Stomach (tissue), 9 donors: ENCODE results near the gene MRC2. TPM values are rescaled to one million over a fixed set of nuclear protein-coding genes. Genes with fewer than 3 reads are reported as not detected.

Experiments used
- DNase-seq, 2 donors: peaks; one replicate each; pipeline versions ENCODE4 v3.0.0 to v3.0.0-alpha.2; 2013 to 2019
- H3K27ac ChIP-seq, 5 donors: fragments of 200-600 bp in 4 of 5; sonication (generic) in 4 of 5; one replicate each; pipeline ENCODE4 v1.5.1; 2013 to 2019; ENCODE audit warnings: mild to moderate bottlenecking in 1 of 5, moderate library complexity in 1 of 5
- H3K27me3 ChIP-seq, 3 donors: fragments of 200-600 bp; sonication (generic); one replicate each; pipeline ENCODE4 v1.5.1; 2017 to 2019; ENCODE audit warnings: mixed run types in 1 of 3
- H3K36me3 ChIP-seq, 4 donors: fragments of 200-600 bp; sonication (generic); 1 replicate in 3 of 4; 2 replicates in 1 of 4; pipeline ENCODE4 v1.5.1; 2016 to 2019
- H3K4me1 ChIP-seq, 4 donors: fragments of 200-600 bp; sonication (generic); one replicate each; pipeline ENCODE4 v1.5.1; 2016 to 2019
- H3K4me3 ChIP-seq, 4 donors: fragments of 200-600 bp; sonication (generic) in 3 of 4; one replicate each; pipeline ENCODE4 v1.5.1; 2016 to 2019; ENCODE audit warnings: mild to moderate bottlenecking in 1 of 4
- H3K9me3 ChIP-seq, 4 donors: fragments of 200-600 bp; sonication (generic); one replicate each; pipeline ENCODE4 v1.5.1; 2016 to 2019
- CTCF ChIP-seq, 7 experiments: fragments of 450-650 bp in 4 of 7; fragments of 200-600 bp in 3 of 7; sonication (generic) in 3 of 7; IDR thresholded peaks; one replicate each; pipeline ENCODE4 v1.5.1; 2016 to 2019; ENCODE audit warnings: antibody characterized with exemption in 7 of 7, control low read depth in 2 of 7, mild to moderate bottlenecking in 1 of 7
- EP300 ChIP-seq: sonication (generic); formaldehyde crosslinking; IDR thresholded peaks from one replicate; pipeline ENCODE4 v1.6.1; 2017; ENCODE audit warnings: antibody characterized with exemption
- POLR2A ChIP-seq, 4 donors: fragments of 450-650 bp; IDR thresholded peaks; one replicate each; pipeline ENCODE4 v1.6.1; 2016; ENCODE audit warnings: antibody characterized with exemption in 4 of 4, control low read depth in 2 of 4, mild to moderate bottlenecking in 1 of 4, moderate library complexity in 1 of 4
- POLR2AphosphoS5 ChIP-seq, 3 donors: sonication (generic); formaldehyde crosslinking; IDR thresholded peaks; one replicate each; pipeline ENCODE4 v1.6.1; 2016; ENCODE audit warnings: antibody characterized with exemption in 3 of 3
- WGBS, 5 donors: extraction: QIAGEN DNeasy Blood & Tissue Kit in 3 of 5; methylation state at CpG; one replicate each; pipeline versions ENCODE4 v1.1.5 to v1.1.7; 2013 to 2018; 5-methylcytosine and 5-hydroxymethylcytosine counted together
- intact Hi-C: fragments of 100-400 bp; cut with DNase I; formaldehyde crosslinking; loops from one replicate; pipeline ENCODE4 v1.15.1; 2023; ENCODE audit warnings: low total_unique reads
- polyA plus RNA-seq, 3 donors: library from polyadenylated mRNA; stranded (reverse); fragments of 200-250 nt; gene quantifications; one replicate each; pipeline ENCODE4 v1.2.3, GENCODE V29; 2013
- total RNA-seq, 5 donors: library from RNA; depleted of rRNA; stranded (reverse); fragments of >200 nt; gene quantifications; one replicate each; pipeline versions ENCODE4 v1.1.0 to v1.2.3, GENCODE V29; 2014 to 2016
- donor health status: healthy with polysubstance abuse.
- donor health status: Bipolar disorder and iron deficiency.
- donor health status: healthy.

MRC2 gene
- total and polyA plus RNA-seq, 8 donors, result 4.7 to 107 (median 13.8) TPM

- Histone ChIP-seq H3K4me3 (no peak overlapping the region), H3K9me3 (no peaks in the 10 kb centered on the region), H3K27ac (no peak overlapping the region), H3K4me1 (no peaks in the 10 kb centered on the region), H3K36me3 (no peaks in the 10 kb centered on the region), H3K27me3 (no peaks in the 10 kb centered on the region)
- no peak for DNase-seq
- intact Hi-C loops, result no loop called here
- TF ChIP-seq CTCF (IDR thresholded peaks at IDR 0.05), result no peak
- no peak for TF ChIP-seq POLR2A (IDR thresholded peaks at IDR 0.05)
- no peak for TF ChIP-seq POLR2AphosphoS5 (IDR thresholded peaks at IDR 0.05)
- no peak for TF ChIP-seq EP300
- WGBS, 5 donors, result 84 to 94% (median 91%) methylated on average over 8 of the region's 8 CpGs
Observed at GRCh38 chr17:62717889-62718288, 90.4 kb downstream of the MRC2 start.

DNA sequence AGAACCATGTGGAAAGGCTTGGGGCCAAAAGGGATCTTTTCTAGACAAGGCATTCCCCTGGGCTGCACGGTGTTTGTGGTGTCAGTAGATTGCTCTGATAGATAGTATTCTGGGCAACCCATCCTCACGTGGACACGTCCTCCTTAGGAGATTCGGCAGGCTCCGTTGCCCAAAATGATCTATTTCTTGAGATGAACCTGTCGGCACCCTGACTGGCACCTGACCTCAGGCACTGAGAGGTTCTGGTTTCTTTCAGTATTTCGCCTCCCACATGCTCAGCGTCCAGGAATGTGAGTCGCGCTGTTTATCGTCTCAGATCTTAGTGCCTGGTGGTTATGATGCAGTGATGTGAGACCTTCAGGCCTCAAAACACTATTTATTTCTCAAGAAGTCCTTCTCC, 91.0 kb downstream of the MRC2 start:
- no peak for DNase-seq
- Histone ChIP-seq H3K4me3 (no peak overlapping the region), H3K36me3 (no peaks in the 10 kb centered on the region), H3K9me3 (no peaks in the 10 kb centered on the region), H3K27ac (no peak overlapping the region), H3K27me3 (no peaks in the 10 kb centered on the region), H3K4me1 (no peaks in the 10 kb centered on the region)
- intact Hi-C loops, result no loop called here
- no peak for TF ChIP-seq POLR2A (IDR thresholded peaks at IDR 0.05)
- no peak for TF ChIP-seq EP300
- no peak for TF ChIP-seq POLR2AphosphoS5 (IDR thresholded peaks at IDR 0.05)
- no peak for TF ChIP-seq CTCF (IDR thresholded peaks at IDR 0.05)
- WGBS, 5 donors, result 74 to 88% (median 83%) methylated on average over 11 of the region's 11 CpGs

GRCh38 chr17:62719586-62719985, 92.1 kb downstream of the MRC2 start:
- H3K4me1 ChIP-seq, result no peaks in the 10 kb centered on the region
- no peak overlapping the region for H3K4me3 ChIP-seq
- DNase-seq, result no peak
- H3K27ac ChIP-seq, result no peak overlapping the region
- TF ChIP-seq POLR2AphosphoS5 (IDR thresholded peaks at IDR 0.05), result no peak
- TF ChIP-seq POLR2A (IDR thresholded peaks at IDR 0.05), result no peak
- no peak for TF ChIP-seq CTCF (IDR thresholded peaks at IDR 0.05)
- TF ChIP-seq EP300, result no peak
- intact Hi-C loops, result no loop called here
- WGBS, 5 donors, result 90 to 100% (median 94%) methylated on average over 1 of the region's 1 CpG
- no peaks in the 10 kb centered on the region for H3K9me3 ChIP-seq
- no peaks in the 10 kb centered on the region for H3K36me3 ChIP-seq
- H3K27me3 ChIP-seq, result no peaks in the 10 kb centered on the region

GRCh38 chr17:62720126-62720850, 92.8 kb downstream of the MRC2 start:
- Histone ChIP-seq H3K27me3 (no peaks in the 10 kb centered on the region), H3K9me3 (no peaks in the 10 kb centered on the region), H3K36me3 (no peaks in the 10 kb centered on the region), H3K4me3 (no peak overlapping the region), H3K4me1 (peaks cover 0 to 7% (median 0%) of the 10 kb centered on the region in 4 donors), H3K27ac (no peak overlapping the region)
- 84 to 89% (median 85%) methylated on average over 3 of the region's 3 CpGs for WGBS, 5 donors
- intact Hi-C loops, result no loop called here
- no peak for DNase-seq
- TF ChIP-seq CTCF (IDR thresholded peaks at IDR 0.05) (peak in 2 of 7 experiments; percentile 10 to 13), EP300 (no peak)
